LoVo (cell line): ENCODE results near the gene MYO7B.
A peak's percentile ranks its signal among the peaks of the same experiment; 100 is the strongest.

Experiments used
- DNase-seq: peaks from one replicate; pipeline ENCODE4 v3.0.0-alpha.2; 2016; ENCODE audit warnings: low spot score

The MYO7B gene

DNA sequence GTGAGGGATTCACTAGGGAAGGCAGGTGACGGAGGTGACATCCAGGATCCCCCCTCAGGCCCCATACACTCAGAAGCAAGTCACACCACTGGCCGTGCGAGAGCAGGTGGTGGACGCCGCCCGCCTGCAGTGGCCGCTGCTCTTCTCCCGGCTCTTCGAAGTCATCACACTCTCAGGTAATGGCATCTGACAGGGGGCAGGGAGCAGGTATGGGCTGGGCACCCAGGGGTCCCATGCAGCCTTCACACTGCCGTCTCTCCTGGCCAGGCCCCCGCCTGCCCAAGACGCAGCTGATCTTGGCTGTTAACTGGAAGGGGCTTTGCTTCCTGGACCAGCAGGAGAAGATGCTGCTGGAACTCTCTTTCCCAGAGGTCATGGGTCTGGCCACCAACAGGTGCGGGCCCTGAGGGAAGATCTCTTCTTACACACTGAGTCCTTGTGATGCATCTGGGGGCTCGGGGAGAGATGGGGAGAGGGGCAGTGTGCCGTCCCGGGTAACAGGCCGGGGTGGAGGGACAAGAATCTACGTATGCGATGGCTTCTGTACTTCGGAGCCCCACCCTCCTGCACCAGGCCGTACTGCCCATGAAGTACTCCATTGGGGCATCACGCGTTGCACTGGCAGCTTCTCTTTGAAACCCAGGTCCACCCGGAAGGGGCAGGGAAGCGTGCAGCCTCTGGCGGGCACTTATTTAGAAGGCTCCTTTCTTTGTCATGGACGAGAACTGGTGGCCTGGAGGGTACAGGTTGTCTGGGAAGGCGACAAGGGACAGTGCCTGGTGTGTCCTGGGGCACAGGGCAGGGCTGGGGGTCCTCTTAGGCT lies 91.6 kb downstream of the MYO7B start:
- DNase-seq: no peak

- DNase-seq: no peak
These were observed 92.5 kb downstream of the MYO7B start for GRCh38 chr2:127627740-127628571.

DNA sequence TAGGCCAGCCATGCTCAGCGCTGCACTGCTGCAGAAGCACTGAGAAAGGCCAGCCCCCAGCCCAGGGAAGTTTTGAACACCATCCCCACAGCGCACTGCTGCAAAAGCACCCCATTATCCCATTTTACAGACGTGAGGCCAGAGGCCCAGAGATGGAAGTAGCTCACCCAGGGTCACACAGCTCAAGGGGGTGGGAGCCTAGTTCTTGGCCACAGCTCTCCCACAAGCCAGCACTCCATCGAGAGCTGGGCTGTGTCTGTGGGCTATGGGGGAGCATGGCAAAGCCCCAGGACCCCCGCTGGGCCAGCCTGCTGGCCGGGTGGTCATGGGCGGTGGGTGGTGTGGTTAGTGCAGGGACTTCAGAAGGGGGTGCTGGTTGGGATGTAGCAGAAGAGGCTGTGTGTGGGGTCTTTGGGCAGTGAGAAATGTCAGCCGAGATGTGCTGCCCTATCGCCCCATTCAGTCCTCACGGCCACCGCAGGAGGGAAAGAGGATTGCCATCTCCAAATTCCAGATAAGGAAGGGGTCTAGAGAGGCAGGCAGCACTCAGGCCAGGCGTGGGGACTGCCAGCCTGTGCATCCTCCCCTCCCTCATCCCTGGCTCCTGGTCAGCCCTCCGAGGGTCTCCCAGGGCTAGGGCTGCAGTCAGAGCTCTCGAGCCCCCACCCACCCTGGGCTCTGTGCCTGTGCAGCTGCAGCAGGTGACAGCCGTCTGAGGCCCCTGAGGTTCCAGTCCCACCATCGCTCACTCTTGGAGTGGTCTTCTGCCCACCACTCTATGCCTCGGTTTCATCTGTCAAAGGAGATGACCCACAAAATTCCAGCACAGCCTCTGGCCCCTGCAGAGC lies 93.5 kb downstream of the MYO7B start:
- DNase-seq: no peak

DNA sequence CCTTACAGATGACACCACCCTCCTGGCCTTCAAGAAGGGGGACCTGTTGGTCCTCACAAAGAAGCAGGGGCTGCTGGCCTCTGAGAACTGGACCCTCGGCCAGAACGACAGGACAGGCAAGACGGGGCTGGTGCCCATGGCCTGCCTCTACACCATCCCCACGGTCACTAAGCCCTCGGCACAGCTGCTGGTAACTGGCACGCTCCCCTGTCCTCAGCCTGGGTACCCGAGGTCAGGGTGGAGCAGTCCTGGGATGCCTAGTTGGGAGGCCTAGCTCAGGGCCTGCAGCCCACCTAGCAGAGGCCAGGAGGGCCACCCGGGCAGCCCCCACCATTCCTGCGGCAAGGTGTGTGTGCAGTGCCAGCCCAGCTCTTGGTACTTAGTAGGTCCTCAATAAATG lies 94.2 kb downstream of the MYO7B start:
- DNase-seq: no peak

- no peak for DNase-seq
These were observed 94.8 kb downstream of the MYO7B start for GRCh38 chr2:127630096-127630863.

DNA sequence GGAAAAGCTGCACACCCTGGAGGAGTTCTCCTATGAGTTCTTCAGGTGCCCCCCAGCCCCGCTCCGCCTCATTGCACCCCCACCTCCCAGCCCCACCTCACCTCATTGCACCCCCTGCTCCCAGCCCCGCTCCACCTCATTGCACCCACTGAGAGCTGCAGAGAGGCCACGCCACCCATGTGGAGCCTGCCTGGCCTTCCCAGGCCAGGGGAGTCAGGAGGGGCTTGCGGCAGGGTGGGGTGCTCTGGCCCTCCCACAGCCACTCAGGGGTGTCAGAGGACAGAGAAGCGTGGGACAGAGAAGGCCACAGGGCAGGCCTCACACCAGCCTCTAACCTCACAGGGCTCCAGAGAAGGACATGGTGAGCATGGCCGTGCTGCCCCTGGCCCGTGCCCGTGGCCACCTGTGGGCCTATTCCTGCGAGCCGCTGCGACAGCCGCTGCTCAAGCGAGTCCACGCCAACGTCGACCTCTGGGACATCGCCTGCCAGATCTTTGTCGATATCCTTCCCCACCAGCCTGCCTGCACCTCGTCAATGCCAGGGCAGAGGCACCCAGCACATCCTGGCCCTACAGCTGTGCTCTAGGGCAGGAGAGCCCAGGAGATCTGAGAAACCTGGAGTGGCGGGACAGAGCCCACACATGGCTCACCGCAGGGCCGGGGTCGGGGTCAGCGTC lies 95.5 kb downstream of the MYO7B start:
- no peak for DNase-seq

DNA sequence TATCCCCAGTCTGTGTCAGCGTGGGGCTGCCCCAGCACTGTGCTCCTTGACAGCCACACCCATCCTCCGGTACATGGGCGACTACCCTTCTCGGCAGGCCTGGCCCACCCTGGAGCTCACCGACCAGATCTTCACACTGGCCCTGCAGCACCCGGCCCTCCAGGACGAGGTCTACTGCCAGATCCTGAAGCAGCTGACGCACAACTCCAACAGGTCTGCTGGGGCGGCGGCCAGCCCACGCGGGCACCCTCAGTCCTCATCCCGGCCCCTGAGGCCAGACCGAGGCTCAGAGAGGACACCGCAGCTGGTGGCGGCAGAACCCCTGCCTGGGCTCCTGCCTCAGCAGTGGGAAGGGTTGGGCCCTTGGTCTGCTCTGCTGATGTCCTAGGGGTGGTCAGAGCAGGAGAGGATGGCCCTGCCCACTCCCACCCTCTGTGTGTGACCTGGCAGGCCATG lies 96.1 kb downstream of the MYO7B start:
- DNase-seq: no peak

- DNase-seq: no peak
These were observed 96.6 kb downstream of the MYO7B start for GRCh38 chr2:127631997-127632581.

GRCh38 chr2:127632592-127633489 lies 97.4 kb downstream of the MYO7B start:
- DNase-seq: no peak

DNA sequence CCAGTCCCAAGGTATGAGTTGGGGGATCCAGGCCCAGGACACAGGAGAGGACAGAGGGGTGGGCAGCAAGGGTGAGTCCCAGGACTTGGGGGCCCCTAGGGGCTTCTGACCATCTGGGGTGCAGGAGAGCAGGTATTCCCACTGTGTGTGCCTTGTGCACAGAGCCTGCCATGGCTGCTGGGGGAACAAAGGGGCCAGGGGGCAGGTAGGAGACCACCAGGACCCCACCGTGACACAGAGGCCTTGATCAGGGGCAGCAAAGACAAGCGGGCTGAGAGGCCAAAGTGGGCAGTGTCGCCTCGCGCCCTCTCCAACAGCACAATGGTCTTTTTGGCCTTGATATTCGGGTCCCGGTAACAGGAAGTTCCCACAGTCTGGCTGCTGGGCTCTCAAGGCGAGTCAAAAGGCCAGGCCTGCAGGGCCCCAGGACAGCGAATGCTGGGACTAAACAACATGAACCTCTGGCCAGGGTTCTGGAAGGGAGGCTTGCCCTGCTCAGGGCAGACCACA lies 98.1 kb downstream of the MYO7B start:
- DNase-seq: no peak

GRCh38 chr2:127634066-127634617 lies 98.7 kb downstream of the MYO7B start:
- no peak for DNase-seq

DNA sequence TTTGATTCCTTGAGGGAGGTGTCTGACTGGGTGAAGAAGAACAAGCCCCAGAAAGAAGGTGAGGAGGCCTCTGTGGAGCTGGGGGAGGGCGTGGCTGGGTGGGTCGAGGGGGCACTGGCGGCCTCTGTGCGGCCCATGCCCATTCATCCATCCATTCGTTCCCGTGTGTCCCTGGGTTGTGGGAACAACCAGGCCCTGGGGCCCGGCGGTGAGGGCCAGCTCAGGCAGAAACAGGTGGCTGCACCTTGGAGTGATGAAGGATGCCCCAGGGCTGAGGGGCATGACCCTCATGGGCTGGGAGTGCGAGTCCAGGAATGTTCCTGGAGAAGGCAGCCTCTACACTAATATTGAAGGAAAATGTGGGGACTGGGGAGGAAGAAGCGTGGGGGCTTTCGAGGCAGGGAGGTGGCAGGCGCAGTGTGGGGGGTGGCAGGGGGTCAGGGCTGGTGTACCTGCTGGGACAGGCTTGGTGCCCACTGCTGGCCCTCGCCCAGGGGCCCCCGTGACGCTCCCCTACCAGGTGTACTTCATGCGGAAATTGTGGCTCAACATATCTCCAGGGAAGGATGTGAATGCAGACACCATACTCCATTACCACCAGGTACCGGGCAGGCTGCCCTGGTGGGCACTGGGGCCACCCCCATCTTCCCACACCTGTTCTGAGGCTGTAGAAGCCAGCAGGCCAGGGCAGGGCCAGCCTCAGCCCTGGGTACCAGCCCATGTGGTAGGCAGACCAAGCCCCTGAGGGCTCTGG lies 99.3 kb downstream of the MYO7B start:
- DNase-seq: no peak

- DNase-seq: no peak
These were observed 100.1 kb downstream of the MYO7B start for GRCh38 chr2:127635380-127636237.

DNA sequence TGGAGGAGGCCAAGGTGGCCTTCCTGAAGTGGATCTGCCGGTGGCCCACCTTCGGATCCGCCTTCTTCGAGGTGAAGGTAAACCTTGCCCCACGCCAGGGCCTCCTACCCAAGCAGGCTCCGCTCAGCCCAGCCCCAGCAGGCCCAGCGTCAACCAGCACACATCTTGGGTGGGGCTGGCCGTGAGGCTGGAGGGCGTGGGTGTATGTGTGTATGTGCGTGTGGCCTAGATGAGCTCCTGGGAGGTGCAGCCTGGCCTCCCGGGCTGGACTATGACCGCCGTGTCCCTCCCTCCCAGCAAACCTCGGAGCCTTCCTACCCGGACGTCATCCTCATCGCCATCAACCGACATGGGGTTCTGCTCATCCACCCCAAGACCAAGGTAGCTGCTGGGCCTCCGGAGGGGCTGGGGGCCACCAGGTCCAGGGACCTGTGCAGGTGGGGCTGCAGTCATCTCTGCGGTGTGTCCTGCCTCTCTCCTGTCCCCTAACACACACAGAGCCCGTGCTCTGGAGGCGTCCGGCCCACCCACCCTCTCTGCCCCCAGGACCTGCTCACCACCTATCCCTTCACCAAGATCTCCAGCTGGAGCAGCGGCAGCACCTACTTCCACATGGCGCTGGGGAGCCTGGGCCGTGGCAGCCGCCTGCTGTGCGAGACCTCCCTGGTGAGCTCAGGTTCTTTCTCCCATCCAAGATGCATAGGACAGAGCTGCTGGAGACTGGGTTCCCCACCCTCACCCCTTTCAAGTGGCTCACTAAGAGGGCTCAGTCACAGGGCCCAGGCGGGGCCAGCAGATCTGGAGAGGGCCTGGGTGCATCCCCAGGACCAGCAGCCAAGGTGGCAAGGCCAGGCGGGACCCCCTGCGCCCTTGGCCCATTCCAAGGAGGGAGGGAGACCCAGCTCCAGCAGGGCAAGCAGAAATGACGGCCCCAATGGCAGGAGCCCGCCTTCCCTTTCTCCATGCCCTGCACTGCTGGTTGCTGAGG lies 101.1 kb downstream of the MYO7B start:
- DNase-seq: no peak

GRCh38 chr2:127637236-127637630 lies 101.8 kb downstream of the MYO7B start:
- no peak for DNase-seq

DNA sequence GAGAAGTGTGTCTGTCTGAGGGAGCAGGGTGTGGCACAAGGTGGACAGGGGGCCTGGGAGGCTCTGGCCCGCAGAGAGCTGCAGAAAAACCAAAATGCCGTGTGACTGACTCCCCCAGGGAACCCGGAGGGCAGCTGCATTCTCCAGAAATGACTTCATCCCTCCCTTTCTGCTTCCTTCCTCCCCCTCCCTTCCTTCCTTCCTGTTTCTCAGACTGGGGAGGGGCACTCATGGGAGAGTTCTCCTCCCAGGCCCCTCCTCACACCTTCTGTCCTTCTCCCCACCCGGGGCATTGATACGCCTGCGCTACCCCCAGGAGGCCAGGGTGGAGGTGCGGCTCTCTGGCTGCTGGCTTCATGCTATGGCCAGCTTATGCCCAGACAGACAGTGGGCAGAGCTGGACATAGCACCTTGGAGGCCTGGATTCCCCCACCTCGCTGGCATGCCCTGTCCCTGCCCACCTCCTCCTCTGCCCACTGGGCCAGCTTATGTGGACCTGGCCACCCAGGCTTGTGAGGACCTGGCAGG lies 102.3 kb downstream of the MYO7B start:
- DNase-seq: peak; percentile 3
